ENCODE data around the gene TBC1D12. TPM values are rescaled to one million over a fixed set of nuclear protein-coding genes. Genes with fewer than 3 reads are reported as not detected.

Gene TBC1D12
- total RNA-seq, 4 donors from 2014 or later, result 7.4 to 11.4 (median 7.8) TPM

DNA sequence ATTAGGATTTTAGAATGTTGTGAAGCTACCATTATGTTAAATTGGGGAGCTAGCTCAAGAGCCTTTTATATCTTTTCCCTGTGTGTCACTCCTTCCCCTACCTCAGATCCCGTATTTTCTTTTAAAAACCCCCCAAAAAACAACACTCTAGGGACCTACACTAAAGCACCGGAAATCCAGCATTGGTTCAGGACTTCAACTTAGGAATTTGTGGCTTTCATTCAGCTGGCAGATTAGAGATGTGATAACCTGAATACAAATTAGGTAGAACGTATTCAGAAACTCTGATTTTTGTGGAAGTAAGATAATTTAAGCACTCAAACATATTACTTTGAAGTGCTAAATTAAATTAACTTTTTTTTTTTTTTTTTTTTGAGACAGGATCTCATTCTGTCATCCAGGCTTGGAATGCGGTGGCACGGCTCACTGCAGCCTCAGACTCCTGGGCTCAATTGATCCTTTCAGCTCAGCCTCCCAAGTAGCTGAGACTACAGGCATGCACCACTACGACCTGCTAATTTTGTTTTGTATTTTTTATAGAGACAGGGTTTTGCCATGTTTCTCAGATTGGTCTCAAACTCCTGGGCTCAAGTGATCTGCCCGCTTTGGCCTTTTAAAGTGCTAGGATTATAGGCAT is 6.8 kb downstream of the TBC1D12 start:
- intact Hi-C loops (cut with DNase I; ENCODE audit: low total_unique reads) (no loop called here), in situ Hi-C loops (cut with MboI; ENCODE audit: low sequenced_read_pairs in 4 of 4) (no loop called here)
- TF ChIP-seq POLR2A (IDR thresholded peaks at IDR 0.05), result no peak
- TF ChIP-seq, protein P1, sequence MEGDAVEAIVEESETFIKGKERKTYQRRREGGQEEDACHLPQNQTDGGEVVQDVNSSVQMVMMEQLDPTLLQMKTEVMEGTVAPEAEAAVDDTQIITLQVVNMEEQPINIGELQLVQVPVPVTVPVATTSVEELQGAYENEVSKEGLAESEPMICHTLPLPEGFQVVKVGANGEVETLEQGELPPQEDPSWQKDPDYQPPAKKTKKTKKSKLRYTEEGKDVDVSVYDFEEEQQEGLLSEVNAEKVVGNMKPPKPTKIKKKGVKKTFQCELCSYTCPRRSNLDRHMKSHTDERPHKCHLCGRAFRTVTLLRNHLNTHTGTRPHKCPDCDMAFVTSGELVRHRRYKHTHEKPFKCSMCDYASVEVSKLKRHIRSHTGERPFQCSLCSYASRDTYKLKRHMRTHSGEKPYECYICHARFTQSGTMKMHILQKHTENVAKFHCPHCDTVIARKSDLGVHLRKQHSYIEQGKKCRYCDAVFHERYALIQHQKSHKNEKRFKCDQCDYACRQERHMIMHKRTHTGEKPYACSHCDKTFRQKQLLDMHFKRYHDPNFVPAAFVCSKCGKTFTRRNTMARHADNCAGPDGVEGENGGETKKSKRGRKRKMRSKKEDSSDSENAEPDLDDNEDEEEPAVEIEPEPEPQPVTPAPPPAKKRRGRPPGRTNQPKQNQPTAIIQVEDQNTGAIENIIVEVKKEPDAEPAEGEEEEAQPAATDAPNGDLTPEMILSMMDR (IDR thresholded peaks at IDR 0.05 in 4 of 5, conservative IDR thresholded peaks at IDR 0.05 in 1 of 5), result no peak
- no peaks in the 10 kb centered on the region for H3K9me3 ChIP-seq
- H3K27ac ChIP-seq, result no peak overlapping the region
- H3K4me3 ChIP-seq, result no peak overlapping the region
- peaks cover 28 to 37% of the 10 kb centered on the region in 2 donors for H3K4me1 ChIP-seq
- ATAC-seq, result no peak
- H3K27me3 ChIP-seq, result no peaks in the 10 kb centered on the region
- no peak for DNase-seq
- H3K36me3 ChIP-seq, result no peaks in the 10 kb centered on the region

DNA sequence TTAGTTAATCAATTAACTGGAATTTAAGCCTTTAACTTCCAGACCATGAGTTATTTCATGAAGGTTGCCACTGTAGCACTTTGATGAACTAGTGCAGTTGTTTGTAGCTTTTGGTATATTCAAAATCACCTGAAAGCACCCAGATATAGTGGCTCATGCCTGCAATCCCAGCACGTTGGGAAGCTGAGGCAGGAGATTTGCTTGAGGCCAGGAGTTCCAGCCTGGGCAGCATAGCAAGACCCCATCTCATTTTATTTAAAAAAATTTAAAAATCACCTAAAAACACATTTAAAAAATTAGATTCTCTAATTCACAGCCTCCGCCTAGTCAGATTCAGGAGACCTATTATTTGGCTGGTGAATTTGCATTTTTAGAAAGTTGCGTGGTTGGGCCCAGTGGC is 9.0 kb downstream of the TBC1D12 start:
- H3K4me1 ChIP-seq, result peaks cover 10 to 19% of the 10 kb centered on the region in 2 donors
- H3K27ac ChIP-seq, result no peak overlapping the region
- H3K27me3 ChIP-seq, result no peaks in the 10 kb centered on the region
- no peak overlapping the region for H3K4me3 ChIP-seq
- no peaks in the 10 kb centered on the region for H3K9me3 ChIP-seq
- intact Hi-C loops (cut with DNase I; ENCODE audit: low total_unique reads) (no loop called here), in situ Hi-C loops (cut with MboI; ENCODE audit: low sequenced_read_pairs in 4 of 4) (no loop called here)
- no peak for TF ChIP-seq POLR2A (IDR thresholded peaks at IDR 0.05)
- TF ChIP-seq, protein P1 (IDR thresholded peaks at IDR 0.05 in 4 of 5, conservative IDR thresholded peaks at IDR 0.05 in 1 of 5), result no peak
- no peaks in the 10 kb centered on the region for H3K36me3 ChIP-seq
- ATAC-seq (no peak), DNase-seq (no peak)

GRCh38 chr10:94412449-94412848 is 10.1 kb downstream of the TBC1D12 start:
- no peak for DNase-seq
- H3K27ac ChIP-seq, result no peak overlapping the region
- no peaks in the 10 kb centered on the region for H3K27me3 ChIP-seq
- ATAC-seq, result no peak
- intact Hi-C loops (cut with DNase I; ENCODE audit: low total_unique reads), result no loop called here
- no peaks in the 10 kb centered on the region for H3K9me3 ChIP-seq
- no peak for TF ChIP-seq POLR2A (IDR thresholded peaks at IDR 0.05)
- TF ChIP-seq, protein P1 (IDR thresholded peaks at IDR 0.05 in 4 of 5, conservative IDR thresholded peaks at IDR 0.05 in 1 of 5), result no peak
- no peaks in the 10 kb centered on the region for H3K36me3 ChIP-seq
- H3K4me1 ChIP-seq, result peaks cover 19% of the 10 kb centered on the region in 2 donors
- in situ Hi-C loops (cut with MboI; ENCODE audit: low sequenced_read_pairs in 4 of 4), result no loop called here
- H3K4me3 ChIP-seq, result no peak overlapping the region

DNA sequence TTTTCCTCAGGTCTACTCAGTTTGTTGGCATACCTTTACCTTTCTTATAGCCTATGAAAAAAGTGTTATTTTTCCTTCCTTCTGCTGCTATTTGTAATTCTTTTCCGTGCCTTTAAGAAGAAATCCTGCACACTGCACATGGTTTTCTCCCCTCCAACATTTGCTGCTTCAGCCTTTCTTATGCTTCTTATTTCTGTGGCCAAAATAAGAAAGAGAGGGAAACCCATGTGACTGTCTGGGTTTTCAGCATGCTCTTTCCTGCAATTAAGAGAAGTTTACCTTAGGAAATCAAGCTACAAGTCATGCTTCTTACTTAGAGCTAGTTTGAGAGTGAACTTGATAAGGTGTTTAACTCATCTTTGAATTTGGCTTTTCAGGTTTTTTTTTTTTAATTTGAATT is 11.0 kb downstream of the TBC1D12 start:
- intact Hi-C loops (cut with DNase I; ENCODE audit: low total_unique reads) (no loop called here), in situ Hi-C loops (cut with MboI; ENCODE audit: low sequenced_read_pairs in 4 of 4) (no loop called here)
- peaks cover 19% of the 10 kb centered on the region in 2 donors for H3K4me1 ChIP-seq
- no peak for ATAC-seq
- H3K9me3 ChIP-seq, result no peaks in the 10 kb centered on the region
- DNase-seq, result no peak
- TF ChIP-seq, protein P1 (IDR thresholded peaks at IDR 0.05 in 4 of 5, conservative IDR thresholded peaks at IDR 0.05 in 1 of 5), result no peak
- TF ChIP-seq POLR2A (IDR thresholded peaks at IDR 0.05), result no peak
- H3K4me3 ChIP-seq, result no peak overlapping the region
- no peaks in the 10 kb centered on the region for H3K27me3 ChIP-seq
- no peaks in the 10 kb centered on the region for H3K36me3 ChIP-seq
- no peak overlapping the region for H3K27ac ChIP-seq

DNA sequence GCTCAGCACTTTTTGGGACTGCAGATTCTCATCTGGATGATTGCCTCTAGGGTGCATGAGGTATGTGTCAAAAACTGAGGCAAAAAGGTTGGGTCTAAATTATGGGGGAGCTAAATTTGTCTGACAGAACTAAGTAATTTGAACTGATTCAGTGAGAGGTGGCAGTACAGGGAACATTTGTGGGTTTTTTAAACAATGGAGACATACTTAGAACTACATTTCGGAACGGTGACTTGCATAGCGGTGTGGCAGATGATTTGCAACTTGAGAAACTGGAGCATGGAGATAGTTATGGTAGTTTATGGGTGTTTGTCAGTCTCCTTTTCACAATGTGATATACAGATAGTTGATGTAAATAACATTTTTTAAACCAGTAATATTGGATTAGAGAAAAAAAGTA is 14.6 kb downstream of the TBC1D12 start:
- Histone ChIP-seq H3K36me3 (no peaks in the 10 kb centered on the region), H3K27ac (no peak overlapping the region), H3K9me3 (no peaks in the 10 kb centered on the region), H3K4me1 (peaks cover 9% of the 10 kb centered on the region in 2 donors), H3K4me3 (no peak overlapping the region), H3K27me3 (no peaks in the 10 kb centered on the region)
- in situ Hi-C loops (cut with MboI; ENCODE audit: low sequenced_read_pairs in 4 of 4) (no loop called here), intact Hi-C loops (cut with DNase I; ENCODE audit: low total_unique reads) (no loop called here)
- TF ChIP-seq, protein P1 (IDR thresholded peaks at IDR 0.05 in 4 of 5, conservative IDR thresholded peaks at IDR 0.05 in 1 of 5), result no peak
- no peak for TF ChIP-seq POLR2A (IDR thresholded peaks at IDR 0.05)
- ATAC-seq (no peak), DNase-seq (no peak)

Data from gastrocnemius medialis (tissue), 4 donors.